Body of pancreas (tissue), 4 donors: ENCODE data around the gene CRNN. TPM values are rescaled to one million over a fixed set of nuclear protein-coding genes. Genes with fewer than 3 reads are reported as not detected.
A peak's percentile ranks its signal among the peaks of the same experiment; 100 is the strongest.

Source experiments
- ATAC-seq: fragments of 150-250 bp; one replicate; pipeline ENCODE4 v1.9.1; 2016
- DNase-seq, 4 donors: peaks; one replicate each; pipeline ENCODE4 v3.0.0-alpha.2; 2019
- H3K27ac ChIP-seq, 4 donors: fragments of 200-600 bp; sonication (generic); 1 replicate in 3 of 4; 2 replicates in 1 of 4; pipeline versions ENCODE4 v1.5.1 to v1.6.1; 2016 to 2019; ENCODE audit warnings: mild to moderate bottlenecking in 1 of 4, mixed read lengths in 1 of 4, moderate library complexity in 1 of 4
- H3K27me3 ChIP-seq, 2 donors: fragments of 200-600 bp; sonication (generic); one replicate each; pipeline ENCODE4 v1.6.0; 2016; ENCODE audit warnings: mild to moderate bottlenecking in 1 of 2
- H3K36me3 ChIP-seq, 2 donors: fragments of 200-600 bp; sonication (generic); replicated peaks in 1 of 2; 2 replicates each; pipeline ENCODE4 v1.5.1; 2016; ENCODE audit warnings: low read depth in 2 of 2; ENCODE audit not compliant: insufficient read depth in 1 of 2
- H3K4me1 ChIP-seq: fragments of 200-600 bp; sonication (generic); one replicate; pipeline ENCODE4 v1.6.0; 2016
- H3K4me3 ChIP-seq, 2 donors: fragments of 200-600 bp; sonication (generic); 1 replicate in 1 of 2; 2 replicates in 1 of 2; pipeline ENCODE4 v1.5.1; 2016 to 2019
- H3K9me3 ChIP-seq, 3 donors: fragments of 200-600 bp; sonication (generic); 1 replicate in 2 of 3; 2 replicates in 1 of 3; pipeline ENCODE4 v1.5.1; 2016
- POLR2A ChIP-seq, 3 donors: fragments of 450-650 bp; IDR thresholded peaks; one replicate each; pipeline ENCODE4 v1.6.1; 2016; ENCODE audit warnings: antibody characterized with exemption in 3 of 3, mild to moderate bottlenecking in 2 of 3
- WGBS, 2 donors: methylation state at CpG; one replicate each; pipeline ENCODE4 v1.1.5; 2017; 5-methylcytosine and 5-hydroxymethylcytosine counted together
- intact Hi-C: fragments of 100-400 bp; cut with DNase I; formaldehyde crosslinking; loops from one replicate; pipeline ENCODE4 v1.15.1; 2023
- total RNA-seq, 2 donors: library from RNA; depleted of rRNA; stranded (reverse); fragments of >200 nt; gene quantifications; one replicate each; pipeline ENCODE4 v1.1.0, GENCODE V29; 2016
- TF ChIP-seq, protein P1 (sequence below), 7 experiments: fragments of 450-650 bp in 4 of 7; fragments of 200-600 bp in 3 of 7; sonication (generic) in 3 of 7; IDR thresholded peaks; one replicate each; pipeline ENCODE4 v1.5.1; 2016 to 2019; ENCODE audit warnings: antibody characterized with exemption in 7 of 7

CRNN gene
- total RNA-seq, 2 donors from 2014 or later: not detected

DNA sequence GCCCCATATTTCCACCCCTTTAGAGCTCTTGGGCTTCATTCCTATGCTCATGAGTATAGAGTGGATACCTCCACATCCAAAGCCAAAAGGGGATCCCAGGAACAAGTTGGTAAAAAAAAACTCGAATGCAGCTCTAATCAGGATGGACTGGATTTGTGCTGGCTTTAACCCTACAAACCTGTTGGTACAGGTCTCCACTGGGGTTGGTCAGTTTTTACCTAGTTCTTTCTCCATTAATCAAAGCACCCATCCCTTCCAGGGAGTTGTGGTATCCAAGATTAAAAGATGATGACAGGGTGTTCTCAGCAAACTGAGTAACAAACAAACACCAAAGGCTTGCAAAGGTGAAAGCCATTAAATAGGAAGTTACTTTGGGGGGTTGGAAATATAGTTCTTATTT lies 5.9 kb upstream of the CRNN start:
- H3K36me3 ChIP-seq: no peaks in the 10 kb centered on the region
- no peak for TF ChIP-seq POLR2A (IDR thresholded peaks at IDR 0.05)
- TF ChIP-seq, protein P1, sequence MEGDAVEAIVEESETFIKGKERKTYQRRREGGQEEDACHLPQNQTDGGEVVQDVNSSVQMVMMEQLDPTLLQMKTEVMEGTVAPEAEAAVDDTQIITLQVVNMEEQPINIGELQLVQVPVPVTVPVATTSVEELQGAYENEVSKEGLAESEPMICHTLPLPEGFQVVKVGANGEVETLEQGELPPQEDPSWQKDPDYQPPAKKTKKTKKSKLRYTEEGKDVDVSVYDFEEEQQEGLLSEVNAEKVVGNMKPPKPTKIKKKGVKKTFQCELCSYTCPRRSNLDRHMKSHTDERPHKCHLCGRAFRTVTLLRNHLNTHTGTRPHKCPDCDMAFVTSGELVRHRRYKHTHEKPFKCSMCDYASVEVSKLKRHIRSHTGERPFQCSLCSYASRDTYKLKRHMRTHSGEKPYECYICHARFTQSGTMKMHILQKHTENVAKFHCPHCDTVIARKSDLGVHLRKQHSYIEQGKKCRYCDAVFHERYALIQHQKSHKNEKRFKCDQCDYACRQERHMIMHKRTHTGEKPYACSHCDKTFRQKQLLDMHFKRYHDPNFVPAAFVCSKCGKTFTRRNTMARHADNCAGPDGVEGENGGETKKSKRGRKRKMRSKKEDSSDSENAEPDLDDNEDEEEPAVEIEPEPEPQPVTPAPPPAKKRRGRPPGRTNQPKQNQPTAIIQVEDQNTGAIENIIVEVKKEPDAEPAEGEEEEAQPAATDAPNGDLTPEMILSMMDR (IDR thresholded peaks at IDR 0.05): no peak
- intact Hi-C loops: no loop called here
- H3K27me3 ChIP-seq: no peaks in the 10 kb centered on the region
- WGBS, 2 donors: 25 to 31% methylated on average over 1 of the region's 1 CpG
- H3K4me3 ChIP-seq: no peak overlapping the region
- H3K9me3 ChIP-seq: peaks cover 0 to 10% (median 3%) of the 10 kb centered on the region in 3 donors
- H3K27ac ChIP-seq: no peak overlapping the region
- DNase-seq (no peak), ATAC-seq (no peak)
- H3K4me1 ChIP-seq: no peaks in the 10 kb centered on the region

DNA sequence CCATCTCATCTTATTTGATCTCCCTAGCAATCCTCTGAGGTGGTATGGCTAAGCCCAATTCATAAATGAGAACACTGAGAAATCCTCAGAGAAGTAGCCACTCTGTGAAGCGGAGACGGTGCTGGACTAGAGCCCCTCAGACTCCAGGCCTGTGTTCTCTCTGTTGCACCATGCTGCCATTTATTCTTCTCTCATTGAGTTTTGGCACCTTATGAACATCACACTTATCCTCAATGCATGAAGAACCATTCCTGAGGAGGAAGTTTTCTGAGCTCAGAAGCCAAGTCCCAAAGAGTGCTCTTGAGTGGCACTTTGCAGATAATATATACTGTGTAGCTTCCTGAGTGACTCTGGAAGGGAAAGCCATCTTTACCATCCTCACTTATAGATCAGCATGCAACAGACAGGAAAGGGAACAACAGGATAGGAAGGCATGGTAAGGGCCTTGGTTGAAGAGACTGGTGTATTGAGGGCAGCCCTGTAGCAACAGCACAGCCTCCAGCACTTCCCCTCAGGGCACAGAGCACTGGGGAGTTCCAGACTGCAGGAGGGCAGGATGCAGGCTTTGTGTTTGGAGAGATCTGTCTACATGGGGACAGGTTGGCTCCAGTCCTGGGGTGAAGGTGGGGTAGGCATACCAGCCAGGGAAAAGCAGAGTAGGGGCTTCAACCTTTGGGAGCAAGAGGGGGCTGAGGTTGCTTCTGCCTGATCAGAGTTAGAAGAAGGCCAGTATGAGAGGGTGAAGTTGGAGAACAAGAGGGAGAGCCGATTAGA lies 1.6 kb upstream of the CRNN start:
- 82 to 83% methylated on average over 3 of the region's 3 CpGs for WGBS, 2 donors
- peaks cover 13% of the 10 kb centered on the region for H3K4me1 ChIP-seq
- no peaks in the 10 kb centered on the region for H3K27me3 ChIP-seq
- H3K36me3 ChIP-seq: no peaks in the 10 kb centered on the region
- H3K4me3 ChIP-seq: no peak overlapping the region
- no peak for ATAC-seq
- H3K9me3 ChIP-seq: no peaks in the 10 kb centered on the region
- intact Hi-C loops: no loop called here
- no peak for DNase-seq
- TF ChIP-seq POLR2A (IDR thresholded peaks at IDR 0.05): no peak
- H3K27ac ChIP-seq: no peak overlapping the region

DNA sequence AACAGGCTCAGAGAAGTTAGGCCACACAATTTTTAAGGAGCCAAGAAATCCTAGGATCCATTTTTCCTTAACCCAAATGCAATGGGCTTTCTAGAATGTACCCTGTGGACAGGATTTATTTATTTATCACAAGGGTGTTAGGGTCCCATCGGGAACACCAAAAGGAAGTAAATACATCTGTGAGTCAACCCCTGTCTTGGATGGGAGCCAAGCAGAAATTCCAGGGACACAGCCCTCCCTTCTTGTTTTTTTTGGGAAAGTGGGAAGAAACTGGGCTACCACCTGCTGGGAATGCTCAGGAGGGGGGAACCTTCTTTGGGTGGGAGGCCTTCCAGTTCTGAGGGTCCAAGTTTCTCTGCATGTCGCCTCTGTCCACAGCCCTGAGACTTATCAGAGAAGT lies 1.3 kb downstream of the CRNN start:
- ATAC-seq (no peak), DNase-seq (no peak)
- no peaks in the 10 kb centered on the region for H3K36me3 ChIP-seq
- no peaks in the 10 kb centered on the region for H3K27me3 ChIP-seq
- H3K4me1 ChIP-seq: peaks cover 17% of the 10 kb centered on the region
- H3K9me3 ChIP-seq: no peaks in the 10 kb centered on the region
- no peak overlapping the region for H3K4me3 ChIP-seq
- 60 to 64% methylated on average over 2 of the region's 2 CpGs for WGBS, 2 donors
- TF ChIP-seq, protein P1 (IDR thresholded peaks at IDR 0.05): no peak
- no peak for TF ChIP-seq POLR2A (IDR thresholded peaks at IDR 0.05)
- intact Hi-C loops: no loop called here
- H3K27ac ChIP-seq: no peak overlapping the region

DNA sequence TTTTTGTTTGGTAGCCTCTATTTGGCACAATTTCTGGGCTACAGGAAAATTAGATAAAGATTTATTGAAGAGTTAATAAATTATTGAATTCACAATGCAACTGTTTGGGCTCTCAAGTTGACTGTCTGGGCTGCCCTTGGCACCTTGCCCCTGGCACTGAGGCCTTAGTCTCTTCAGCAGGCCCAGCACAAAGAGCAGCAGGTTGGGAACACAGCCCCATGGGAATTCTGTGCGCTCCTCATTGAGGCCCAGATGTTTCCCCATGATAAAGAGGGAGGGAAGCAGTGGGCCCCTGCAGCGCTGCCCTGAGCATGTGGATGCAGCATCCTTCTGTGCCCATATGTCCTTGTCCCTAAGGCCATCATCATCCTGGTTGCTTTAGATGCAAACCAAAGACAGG lies 2.9 kb downstream of the CRNN start:
- Histone ChIP-seq H3K27me3 (no peaks in the 10 kb centered on the region), H3K36me3 (no peaks in the 10 kb centered on the region), H3K4me1 (peaks cover 17% of the 10 kb centered on the region), H3K4me3 (no peak overlapping the region), H3K27ac (peak overlapping the region in 2 of 4 donors; percentile 21 to 74), H3K9me3 (no peaks in the 10 kb centered on the region)
- ATAC-seq: peak; percentile 37
- DNase-seq: peak; percentile 24 to 62 (median 43)
- intact Hi-C loops: no loop called here
- WGBS, 2 donors: 43 to 60% methylated on average over 1 to 2 of the region's 2 CpGs
- no peak for TF ChIP-seq POLR2A (IDR thresholded peaks at IDR 0.05)
- TF ChIP-seq, protein P1 (IDR thresholded peaks at IDR 0.05): no peak

DNA sequence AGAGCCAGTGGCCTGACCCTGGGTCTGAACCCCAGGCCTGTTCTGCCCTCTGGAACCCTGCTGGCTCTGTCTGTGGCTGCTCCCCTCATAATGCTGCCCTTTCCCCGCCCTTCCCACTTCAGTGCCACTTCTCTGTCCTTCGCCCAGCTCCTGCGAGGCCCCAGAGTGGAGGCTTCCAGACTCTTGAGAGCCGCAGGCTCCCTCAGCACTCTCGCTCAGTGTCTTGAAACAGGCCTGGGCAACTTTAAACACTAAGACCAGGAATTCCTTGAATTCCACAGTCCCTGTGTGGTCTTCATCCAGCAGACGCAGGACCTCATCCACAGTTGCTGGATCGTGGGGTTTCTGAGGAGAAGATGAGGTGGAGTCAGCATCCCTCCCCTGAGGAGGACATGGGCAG lies 3.5 kb downstream of the CRNN start:
- H3K9me3 ChIP-seq: no peaks in the 10 kb centered on the region
- peak in 3 of 4 donors; percentile 9 to 48 (median 11) for DNase-seq
- H3K27me3 ChIP-seq: no peaks in the 10 kb centered on the region
- no peak overlapping the region for H3K4me3 ChIP-seq
- peak overlapping the region in 3 of 4 donors; percentile 10 to 74 (median 21) for H3K27ac ChIP-seq
- H3K36me3 ChIP-seq: no peaks in the 10 kb centered on the region
- peak in 1 of 3 donors; percentile 37 for TF ChIP-seq POLR2A (IDR thresholded peaks at IDR 0.05)
- TF ChIP-seq, protein P1 (IDR thresholded peaks at IDR 0.05): no peak
- WGBS, 2 donors: 60 to 70% methylated on average over 7 of the region's 7 CpGs
- peaks cover 17% of the 10 kb centered on the region for H3K4me1 ChIP-seq
- intact Hi-C loops: no loop called here
- peak; percentile 81 for ATAC-seq
